ENCODE measurements around the gene ANKRD27.
A peak's percentile ranks its signal among the peaks of the same experiment; 100 is the strongest.
"Not testable (repeated sequence)": the region's sequence is repeated elsewhere in the genome, so short reads cannot be mapped to it uniquely, and the experiment has no call there.

The ANKRD27 gene

DNA sequence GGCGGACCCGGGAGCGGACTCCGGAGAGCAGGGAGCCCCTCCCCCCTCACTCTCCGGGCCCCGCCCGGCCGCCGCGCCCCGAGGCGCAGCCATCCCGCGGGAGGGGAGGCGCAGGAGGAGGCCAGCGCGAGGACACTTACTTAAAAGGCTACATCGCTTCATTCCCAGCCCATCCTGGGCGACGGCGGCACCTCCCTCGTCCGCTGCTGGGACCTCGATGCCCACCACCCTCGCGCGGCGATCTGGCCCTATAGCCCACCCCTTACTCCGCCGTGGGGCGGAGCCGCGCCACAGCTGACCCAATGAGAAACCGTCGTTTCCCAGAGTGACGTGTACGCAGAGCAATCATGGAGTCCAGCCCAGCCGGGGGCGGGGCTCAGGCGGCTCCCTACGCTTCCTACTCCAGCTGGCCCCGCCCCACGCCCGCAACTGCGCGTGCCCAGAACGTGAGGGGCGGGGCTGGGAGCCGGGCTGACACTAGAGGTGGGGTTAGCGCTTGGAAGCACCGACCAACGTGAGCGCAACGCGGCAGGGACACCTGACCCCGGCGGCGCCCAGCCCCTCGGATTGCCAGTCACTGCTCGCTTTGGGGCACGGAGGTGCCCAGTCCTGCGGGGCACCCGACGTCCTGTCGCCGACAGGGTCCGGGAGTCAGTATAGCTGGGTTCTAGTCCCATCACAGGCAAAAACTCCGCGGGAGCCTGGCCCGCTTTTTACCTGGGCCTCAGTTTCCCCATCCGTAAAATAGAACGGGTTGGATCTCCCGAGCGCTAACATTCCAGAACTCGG, at the start of gene ANKRD27:
Gene ANKRD27 (minus strand): TSS at position 250 of the 789 bp plus-strand sequence. CDS start 16,165 bp downstream, outside the sequence.
- DNase-seq, result peak; percentile 100

DNA sequence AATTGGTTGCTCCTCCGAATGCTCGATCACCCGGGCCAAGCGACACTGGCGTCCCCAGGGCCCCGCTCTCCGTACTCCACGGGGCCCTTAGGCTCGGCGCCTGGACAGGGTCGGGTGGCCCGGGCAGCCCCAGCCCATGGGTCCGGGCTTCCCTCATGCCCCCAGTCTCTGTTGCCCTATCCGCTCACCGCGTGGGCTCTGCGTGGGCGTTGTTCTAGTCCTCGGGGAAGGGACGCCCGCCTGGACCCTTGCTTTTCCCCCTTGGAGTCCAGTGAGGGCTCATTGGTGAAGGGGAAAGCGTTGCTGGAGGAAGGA, 45.9 kb upstream of the ANKRD27 start:
- DNase-seq, result no peak

- no peak for DNase-seq
These were observed 45.4 kb upstream of the ANKRD27 start for GRCh38 chr19:32720216-32720935.

DNA sequence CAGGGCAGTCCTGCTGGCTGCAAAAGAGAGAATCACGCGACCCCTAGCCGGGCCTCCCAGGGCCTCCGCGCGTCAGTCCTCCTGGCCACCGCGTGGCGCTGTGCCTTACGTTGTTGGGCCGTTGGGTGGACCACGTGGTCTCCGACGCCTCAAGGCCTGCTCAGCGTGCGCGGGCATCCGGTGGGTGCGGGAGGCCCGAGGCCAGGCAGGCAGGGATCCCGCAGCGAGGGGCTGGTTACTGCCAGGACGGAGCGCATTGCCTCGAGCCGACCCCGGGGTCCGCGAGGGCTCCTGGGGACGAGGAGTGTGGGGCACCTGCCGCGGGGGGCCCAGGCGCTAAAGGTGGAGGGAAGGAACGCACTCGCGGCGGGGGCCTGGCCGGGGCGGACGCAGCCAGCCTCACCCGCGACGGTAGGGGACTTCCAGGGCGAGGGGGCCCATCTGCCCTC, 44.7 kb upstream of the ANKRD27 start, which contains the start of gene TDRD12:
Gene TDRD12 (plus strand): TSS at position 157 of the 449 bp plus-strand sequence. CDS start 306 bp downstream, outside the sequence.
- DNase-seq, result no peak

DNA sequence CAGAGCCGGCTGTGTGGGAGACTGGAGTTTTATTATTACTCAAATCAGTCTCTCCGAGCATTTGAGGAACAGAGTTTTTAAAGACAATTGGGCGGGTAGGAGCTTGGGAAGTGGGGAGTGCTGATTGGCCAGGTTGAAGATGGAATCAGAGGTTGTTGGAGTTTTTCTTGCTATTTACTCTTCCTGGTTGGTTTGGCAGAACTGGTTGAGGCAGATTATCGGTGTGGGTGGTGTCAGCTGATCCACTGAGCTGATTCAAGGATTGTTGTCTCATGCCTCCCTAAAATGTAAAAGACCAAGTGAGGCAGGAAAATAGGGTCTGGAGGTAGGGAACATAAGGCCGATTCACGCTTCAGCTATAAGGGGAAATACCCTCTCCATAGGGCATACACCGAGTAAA, 43.3 kb upstream of the ANKRD27 start:
- no peak for DNase-seq

DNA sequence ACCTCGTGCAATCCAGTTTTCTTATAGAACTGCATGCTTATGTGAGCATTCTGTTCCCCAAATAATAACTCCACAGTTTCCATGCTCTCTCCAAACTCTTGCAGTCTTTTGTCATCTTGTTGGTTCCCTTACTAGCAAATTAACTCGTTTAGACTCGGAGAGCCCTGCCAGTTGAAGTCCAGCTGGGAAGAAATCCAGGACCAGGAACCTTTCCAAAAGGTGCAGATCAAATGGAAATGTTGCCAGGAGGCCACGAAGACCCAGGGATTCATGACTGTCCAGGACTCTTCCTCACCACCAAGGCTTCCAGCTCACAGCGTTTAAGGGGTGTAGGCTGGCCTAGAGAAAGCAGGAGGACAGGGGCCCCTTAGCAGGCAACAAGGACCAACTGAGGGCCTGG, 42.5 kb upstream of the ANKRD27 start:
- DNase-seq, result no peak

- not testable (repeated sequence) for DNase-seq
These were observed 41.2 kb upstream of the ANKRD27 start for GRCh38 chr19:32716203-32716602.

- no peak for DNase-seq
These were observed 36.8 kb upstream of the ANKRD27 start for GRCh38 chr19:32711747-32712146.

DNA sequence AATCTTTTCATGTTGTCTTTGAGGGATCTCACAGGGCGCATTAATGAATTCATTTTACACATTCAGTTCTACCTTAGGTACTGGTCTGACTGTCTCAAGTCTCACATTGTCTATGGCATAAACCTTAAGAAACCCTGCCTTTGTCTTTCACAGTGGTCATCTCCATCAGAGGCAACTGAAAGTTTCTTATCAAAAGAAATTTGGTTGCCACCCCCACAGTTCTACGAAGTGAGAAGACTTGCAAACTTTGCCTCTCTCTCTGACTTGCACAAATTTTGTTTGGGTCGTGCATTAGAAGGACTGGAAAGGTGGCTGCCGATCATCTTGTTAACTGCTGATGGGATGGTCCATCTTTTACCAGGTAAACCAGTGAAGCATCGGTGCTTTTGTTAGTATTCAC, 34.1 kb upstream of the ANKRD27 start:
- DNase-seq, result no peak

GRCh38 chr19:32708457-32708856, 33.5 kb upstream of the ANKRD27 start:
- DNase-seq, result no peak

DNA sequence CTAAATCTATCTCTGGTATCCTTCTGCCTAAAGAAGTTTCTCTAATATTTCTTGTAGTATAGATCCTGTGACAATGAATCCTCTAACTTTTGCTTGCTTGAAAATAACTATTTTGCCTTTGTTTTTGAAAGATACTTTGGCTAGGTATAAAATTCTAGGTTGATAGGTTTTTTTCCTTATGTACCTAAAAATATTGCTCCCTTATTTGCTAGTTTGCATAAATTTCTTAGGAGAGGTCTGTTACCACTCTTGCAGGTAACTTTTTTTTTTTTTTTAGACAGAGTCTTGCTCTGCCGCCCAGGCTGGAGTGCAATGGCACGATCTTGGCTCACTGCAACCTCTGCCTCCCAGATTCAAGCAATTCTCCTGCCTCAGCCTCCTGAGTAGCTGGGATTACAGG, 29.0 kb upstream of the ANKRD27 start:
- not testable (repeated sequence) for DNase-seq

DNA sequence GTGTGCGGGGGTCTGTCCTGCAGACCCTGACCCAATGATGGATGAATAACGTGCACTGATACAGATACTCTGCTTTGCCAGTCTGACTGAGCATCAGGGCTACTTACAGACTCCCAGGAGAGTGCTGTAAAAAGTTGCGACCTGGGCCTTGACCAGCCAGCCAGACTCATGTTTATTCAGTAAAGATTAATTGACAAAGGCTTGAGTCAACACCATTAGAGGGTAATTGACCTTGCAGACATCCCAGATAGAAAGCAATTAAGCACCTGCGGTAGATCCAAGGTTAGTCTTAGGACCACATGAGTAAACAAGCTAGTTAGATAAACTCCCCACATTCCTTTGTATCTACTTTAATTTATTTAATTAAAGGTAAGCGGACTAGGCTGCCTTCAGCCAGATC, 27.0 kb upstream of the ANKRD27 start:
- no peak for DNase-seq

GRCh38 chr19:32700129-32700528, 25.1 kb upstream of the ANKRD27 start:
- not testable (repeated sequence) for DNase-seq

GRCh38 chr19:32696771-32697170, 21.8 kb upstream of the ANKRD27 start:
- not testable (repeated sequence) for DNase-seq

DNA sequence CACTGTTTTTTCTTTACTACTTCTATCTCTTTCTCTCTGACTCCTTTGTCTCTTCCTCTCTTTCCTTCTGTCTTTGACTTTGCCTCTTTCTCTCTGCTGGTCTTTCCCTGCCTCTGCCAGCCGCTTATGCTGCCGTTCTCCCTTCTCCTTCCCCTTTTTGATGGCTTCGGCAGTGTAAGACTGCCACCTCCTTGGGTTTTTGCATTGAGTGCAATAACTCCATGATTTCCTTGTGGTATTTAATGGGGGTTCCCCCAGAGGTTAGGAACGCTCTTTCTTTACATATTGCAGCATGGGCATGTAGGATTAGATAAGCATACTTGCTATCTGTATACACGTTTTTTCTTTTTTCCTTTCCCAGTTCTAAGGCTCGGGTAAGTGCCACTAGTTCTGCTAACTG, 20.5 kb upstream of the ANKRD27 start:
- not testable (repeated sequence) for DNase-seq

DNA sequence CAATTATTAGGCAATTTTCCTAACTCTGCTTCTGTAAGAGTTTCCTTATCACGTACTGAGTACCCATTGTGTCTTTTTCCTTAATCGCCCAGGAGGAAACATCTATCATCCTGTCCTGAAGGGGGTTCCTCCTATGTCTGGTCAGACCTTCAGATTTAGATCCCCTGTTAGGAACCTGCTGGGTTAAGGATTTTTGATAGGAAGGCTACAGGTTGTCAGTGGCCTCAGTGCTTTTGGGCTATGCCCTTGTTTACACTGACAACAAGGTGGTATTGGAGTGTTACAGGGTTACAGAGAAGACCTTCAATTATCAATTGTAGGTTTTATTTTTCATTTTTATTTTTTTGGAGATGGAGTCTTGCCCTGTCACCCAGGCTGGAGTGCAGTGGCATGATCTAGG, 19.9 kb upstream of the ANKRD27 start:
- not testable (repeated sequence) for DNase-seq

DNA sequence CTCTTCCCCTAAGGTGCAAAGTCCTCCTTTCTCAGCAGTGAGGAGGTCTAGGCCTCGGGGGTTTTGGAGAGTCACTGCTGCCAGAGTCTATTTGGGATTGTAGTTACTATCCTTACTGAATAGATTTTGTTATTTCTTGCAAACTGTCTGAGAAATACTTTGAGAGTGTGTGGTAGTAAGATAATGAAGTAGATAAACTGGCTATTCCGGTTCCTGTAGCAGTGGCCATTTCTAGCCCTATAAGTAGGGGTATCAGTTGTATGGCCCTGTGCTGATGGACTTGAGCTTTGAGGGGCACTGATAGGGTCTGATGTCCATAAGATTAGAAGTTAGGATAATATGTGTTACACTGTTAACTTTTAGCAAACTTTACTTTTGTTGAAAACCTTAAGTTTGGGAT, 19.3 kb upstream of the ANKRD27 start:
- not testable (repeated sequence) for DNase-seq

- not testable (repeated sequence) for DNase-seq
These were observed 18.4 kb upstream of the ANKRD27 start for GRCh38 chr19:32693151-32694108.

- no peak for DNase-seq
These were observed 17.7 kb upstream of the ANKRD27 start for GRCh38 chr19:32692727-32693061.

DNA sequence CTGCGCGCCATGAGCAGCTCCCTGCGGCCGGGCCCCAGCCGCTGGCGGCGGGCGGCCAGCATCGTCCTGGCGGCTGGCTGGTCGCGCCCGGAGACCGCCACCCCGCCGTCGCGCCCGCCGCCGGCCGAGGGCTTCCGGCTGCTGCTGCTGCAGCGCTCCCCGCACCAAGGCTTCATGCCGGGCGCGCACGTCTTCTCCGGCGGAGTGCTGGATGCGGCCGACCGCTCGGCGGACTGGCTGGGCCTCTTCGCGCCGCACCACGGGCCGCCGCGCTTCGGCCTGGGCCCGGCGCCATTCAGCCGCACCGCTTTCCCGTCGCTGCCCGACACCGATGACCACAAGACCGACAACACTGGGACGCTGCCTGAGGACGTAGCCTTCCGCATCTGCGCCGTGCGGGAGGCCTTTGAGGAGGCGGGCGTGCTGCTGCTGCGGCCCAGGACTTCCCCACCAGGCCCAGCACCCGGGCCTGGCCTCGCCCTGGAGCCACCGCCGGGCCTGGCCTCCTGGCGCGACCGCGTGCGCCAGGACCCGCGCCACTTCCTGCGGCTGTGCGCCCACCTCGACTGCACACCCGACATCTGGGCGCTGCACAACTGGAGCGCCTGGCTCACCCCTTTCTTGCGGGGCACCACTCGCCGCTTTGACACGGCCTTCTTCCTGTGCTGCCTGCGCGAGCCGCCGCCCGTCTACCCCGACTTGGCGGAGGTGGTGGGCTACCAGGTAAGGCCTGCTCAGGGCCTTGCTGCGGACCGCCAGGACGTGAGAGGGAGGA, 17.2 kb upstream of the ANKRD27 start:
- DNase-seq, result peak; percentile 80

- peak; percentile 91 for DNase-seq
These were observed 16.4 kb upstream of the ANKRD27 start, which contains the start of gene NUDT19 for GRCh38 chr19:32691291-32691951. Gene NUDT19 (plus strand): TSS chr19:32691821. CDS start chr19:32691961, 140 bp downstream.

DNA sequence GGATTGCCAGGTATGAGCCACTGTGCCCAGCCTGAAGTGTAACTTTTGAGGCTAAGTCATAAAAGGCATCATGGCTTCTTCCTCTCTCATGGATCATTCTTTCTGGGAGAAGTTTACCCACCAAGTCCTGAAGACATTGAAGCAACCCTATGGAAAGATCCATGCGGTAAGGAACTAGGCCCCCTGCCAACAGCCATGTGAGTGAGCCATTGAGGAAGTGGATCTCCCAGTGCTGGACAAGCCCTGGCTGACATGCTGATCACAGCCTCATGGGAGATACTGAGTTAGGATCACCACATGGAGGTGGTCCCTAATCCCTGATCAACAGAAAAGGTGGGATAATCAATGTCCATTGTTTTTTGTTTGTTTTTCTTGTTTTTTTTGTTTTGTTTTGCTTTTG, 13.3 kb upstream of the ANKRD27 start:
- no peak for DNase-seq
